Measurements from ENCODE around the gene REM1. TPM values are rescaled to one million over a fixed set of nuclear protein-coding genes. Genes with fewer than 3 reads are reported as not detected.

The REM1 gene
- total RNA-seq, 4 donors from 2014 or later: 1.4 to 1.7 TPM; not detected in 2

- Histone ChIP-seq H3K4me3 (no peak overlapping the region), H3K27ac (no peak overlapping the region), H3K4me1 (no peaks in the 10 kb centered on the region), H3K9me3 (no peaks in the 10 kb centered on the region), H3K27me3 (no peaks in the 10 kb centered on the region), H3K36me3 (peaks cover 0 to 28% (median 0%) of the 10 kb centered on the region in 3 donors)
- DNase-seq: no peak
- no peak for TF ChIP-seq POLR2A (IDR thresholded peaks at IDR 0.05)
Observed at GRCh38 chr20:31523361-31524283, 48.5 kb downstream of the REM1 start.

DNA sequence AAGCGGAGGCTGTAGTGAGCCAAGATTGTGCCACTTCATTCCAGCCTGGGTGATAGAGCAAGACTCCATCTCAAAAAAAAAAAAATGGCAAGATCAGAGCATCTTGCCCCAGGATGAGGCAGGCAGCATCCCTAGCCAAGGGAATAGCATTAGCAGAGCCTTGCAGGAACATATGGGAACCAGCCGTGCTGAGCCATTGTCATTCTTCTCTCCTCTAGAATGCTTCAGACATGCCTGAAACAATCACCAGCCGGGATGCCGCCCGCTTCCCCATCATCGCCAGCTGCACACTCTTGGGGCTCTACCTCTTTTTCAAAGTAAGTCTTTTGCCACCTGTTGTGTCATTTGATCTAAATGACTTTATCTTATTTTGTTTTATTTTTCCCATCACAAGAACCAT is 52.2 kb downstream of the REM1 start:
- Histone ChIP-seq H3K27me3 (no peaks in the 10 kb centered on the region), H3K4me3 (no peak overlapping the region), H3K36me3 (peaks cover 0 to 62% (median 0%) of the 10 kb centered on the region in 3 donors), H3K9me3 (no peaks in the 10 kb centered on the region), H3K27ac (no peak overlapping the region), H3K4me1 (no peaks in the 10 kb centered on the region)
- TF ChIP-seq POLR2A (IDR thresholded peaks at IDR 0.05) (no peak), CTCF (IDR thresholded peaks at IDR 0.05) (no peak)
- no peak for DNase-seq

Other genes with a start within 250 kb of the REM1 start
- gene DEFB115, start 217.6 kb upstream of the REM1 start, total RNA-seq: not detected
- not detected for gene DEFB116, start 166.7 kb upstream of the REM1 start, total RNA-seq
- not detected for gene DEFB118, start 106.7 kb upstream of the REM1 start, total RNA-seq
- not detected for gene DEFB119, start 84.7 kb upstream of the REM1 start, total RNA-seq
- gene DEFB121, start 69.1 kb upstream of the REM1 start, total RNA-seq: not detected
- not detected for gene DEFB123, start 34.7 kb upstream of the REM1 start, total RNA-seq
- not detected for gene DEFB124, start 161 bp upstream of the REM1 start, total RNA-seq
- gene HM13, start 39.2 kb downstream of the REM1 start, total RNA-seq: 10 to 100 TPM; 38.9 to 97.4 (median 56.3) TPM
- 100 to 1,000 TPM; 408 to 760 (median 570) TPM for gene ID1, start 130.0 kb downstream of the REM1 start, total RNA-seq
- gene COX4I2, start 162.6 kb downstream of the REM1 start, total RNA-seq: 1 to 10 TPM in 1 of 4 donors, not detected in 3; 2.5 TPM
- gene BCL2L1, start 247.6 kb downstream of the REM1 start, total RNA-seq: 100 to 1,000 TPM in 3 of 4 donors, 10 to 100 TPM in 1; 85.0 to 185 (median 144) TPM

Data from Peyer's patch (tissue), 4 donors.